Lower lobe of right lung (tissue), 2 donors: ENCODE data around the gene EVC. TPM values are rescaled to one million over a fixed set of nuclear protein-coding genes. Genes with fewer than 3 reads are reported as not detected.
"Not testable (repeated sequence)": the region's sequence is repeated elsewhere in the genome, so short reads cannot be mapped to it uniquely, and the experiment has no call there.

Source experiments
- ATAC-seq, 2 donors: fragments of 200-7000 bp; cut with Tn5 transposase; one replicate each; pipeline ENCODE4 v1.9.1; 2020 to 2022; ENCODE audit warnings: mild to moderate bottlenecking in 2 of 2, moderate library complexity in 2 of 2
- DNase-seq: peaks from one replicate; pipeline ENCODE4 v3.0.0-alpha.2; 2020
- H3K27ac ChIP-seq: fragments of 200-600 bp; one replicate; pipeline ENCODE4 v1.8.0; 2022
- H3K27me3 ChIP-seq: fragments of 200-600 bp; one replicate; pipeline ENCODE4 v1.8.0; 2022; ENCODE audit warnings: low read depth
- H3K36me3 ChIP-seq: fragments of 200-600 bp; one replicate; pipeline ENCODE4 v1.8.0; 2022; ENCODE audit warnings: mild to moderate bottlenecking
- H3K4me1 ChIP-seq: fragments of 200-600 bp; one replicate; pipeline ENCODE4 v1.8.0; 2022
- H3K4me3 ChIP-seq: fragments of 200-600 bp; one replicate; pipeline ENCODE4 v1.8.0; 2022; ENCODE audit warnings: mild to moderate bottlenecking
- H3K9me3 ChIP-seq: fragments of 200-600 bp; one replicate; pipeline ENCODE4 v1.8.0; 2022
- intact Hi-C: fragments of 100-400 bp; cut with DNase I; formaldehyde crosslinking; loops from one replicate; pipeline ENCODE4 v1.11.0; 2022
- total RNA-seq: library from RNA; stranded (reverse); fragmentation: NEBNext Ultra II Directional; extraction: Animal tissue kit (Norgen Biotek cat#: 25700); gene quantifications from one replicate; pipeline ENCODE4 v1.2.1, GENCODE V29; 2021
- TF ChIP-seq, protein P1 (sequence below): fragments of 200-600 bp; IDR thresholded peaks from one replicate; pipeline ENCODE4 v1.8.0; 2022; ENCODE audit warnings: antibody characterized with exemption, mild to moderate bottlenecking
- donor health status: DM: no; HTN: yes; CAD: no; lungs with severe emphysema.

Gene EVC
- total RNA-seq, 1 donor from 2014 or later, result 24.3 TPM

DNA sequence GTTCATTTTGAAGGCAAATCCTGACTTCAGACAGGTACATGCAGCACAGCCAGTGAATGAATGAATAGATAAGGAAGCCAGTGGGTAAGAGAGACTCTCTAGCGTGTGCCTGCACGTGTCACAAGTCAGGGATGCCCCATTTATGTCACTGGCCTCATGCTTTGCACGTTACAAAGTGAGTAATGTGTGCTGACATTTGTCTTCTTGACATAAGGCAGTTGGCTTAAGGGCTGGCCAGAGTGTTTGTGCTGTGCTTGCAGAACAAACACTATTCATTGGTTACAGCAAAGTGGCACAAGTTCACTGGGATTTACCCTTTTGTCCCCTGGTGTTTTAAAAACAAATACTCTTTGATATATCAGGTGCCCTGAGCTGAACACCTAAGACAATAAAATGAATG is 125.9 kb downstream of the EVC start:
- Histone ChIP-seq H3K4me1 (peaks cover 9% of the 10 kb centered on the region), H3K36me3 (no peaks in the 10 kb centered on the region), H3K4me3 (no peak overlapping the region), H3K9me3 (no peaks in the 10 kb centered on the region), H3K27me3 (no peaks in the 10 kb centered on the region), H3K27ac (no peak overlapping the region)
- ATAC-seq (no peak), DNase-seq (no peak)
- intact Hi-C loops, result no loop called here
- TF ChIP-seq, protein P1, sequence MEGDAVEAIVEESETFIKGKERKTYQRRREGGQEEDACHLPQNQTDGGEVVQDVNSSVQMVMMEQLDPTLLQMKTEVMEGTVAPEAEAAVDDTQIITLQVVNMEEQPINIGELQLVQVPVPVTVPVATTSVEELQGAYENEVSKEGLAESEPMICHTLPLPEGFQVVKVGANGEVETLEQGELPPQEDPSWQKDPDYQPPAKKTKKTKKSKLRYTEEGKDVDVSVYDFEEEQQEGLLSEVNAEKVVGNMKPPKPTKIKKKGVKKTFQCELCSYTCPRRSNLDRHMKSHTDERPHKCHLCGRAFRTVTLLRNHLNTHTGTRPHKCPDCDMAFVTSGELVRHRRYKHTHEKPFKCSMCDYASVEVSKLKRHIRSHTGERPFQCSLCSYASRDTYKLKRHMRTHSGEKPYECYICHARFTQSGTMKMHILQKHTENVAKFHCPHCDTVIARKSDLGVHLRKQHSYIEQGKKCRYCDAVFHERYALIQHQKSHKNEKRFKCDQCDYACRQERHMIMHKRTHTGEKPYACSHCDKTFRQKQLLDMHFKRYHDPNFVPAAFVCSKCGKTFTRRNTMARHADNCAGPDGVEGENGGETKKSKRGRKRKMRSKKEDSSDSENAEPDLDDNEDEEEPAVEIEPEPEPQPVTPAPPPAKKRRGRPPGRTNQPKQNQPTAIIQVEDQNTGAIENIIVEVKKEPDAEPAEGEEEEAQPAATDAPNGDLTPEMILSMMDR, result no peak

DNA sequence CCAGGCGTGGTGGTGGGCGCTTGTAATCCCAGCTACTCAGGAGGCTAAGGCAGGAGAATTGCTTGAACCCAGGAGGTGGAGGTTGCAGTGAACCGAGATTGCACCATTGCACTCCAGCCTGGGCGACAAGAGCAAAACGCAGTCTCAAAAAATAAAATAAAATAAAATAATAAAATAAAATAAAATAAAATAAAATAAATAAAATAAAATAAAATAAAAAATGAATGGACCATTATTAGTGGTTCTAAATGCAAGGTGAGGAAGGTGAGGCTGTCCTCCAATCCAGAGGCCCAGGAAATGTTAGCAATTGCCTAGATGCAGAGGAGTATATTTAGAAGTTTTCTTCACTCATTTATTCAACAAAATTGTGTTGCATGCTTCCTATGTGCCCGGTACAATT is 126.5 kb downstream of the EVC start:
- DNase-seq, H3K27me3 ChIP-seq, H3K4me3 ChIP-seq, intact Hi-C loops, ATAC-seq, H3K27ac ChIP-seq, H3K4me1 ChIP-seq, H3K36me3 ChIP-seq, H3K9me3 ChIP-seq: not testable (repeated sequence)

DNA sequence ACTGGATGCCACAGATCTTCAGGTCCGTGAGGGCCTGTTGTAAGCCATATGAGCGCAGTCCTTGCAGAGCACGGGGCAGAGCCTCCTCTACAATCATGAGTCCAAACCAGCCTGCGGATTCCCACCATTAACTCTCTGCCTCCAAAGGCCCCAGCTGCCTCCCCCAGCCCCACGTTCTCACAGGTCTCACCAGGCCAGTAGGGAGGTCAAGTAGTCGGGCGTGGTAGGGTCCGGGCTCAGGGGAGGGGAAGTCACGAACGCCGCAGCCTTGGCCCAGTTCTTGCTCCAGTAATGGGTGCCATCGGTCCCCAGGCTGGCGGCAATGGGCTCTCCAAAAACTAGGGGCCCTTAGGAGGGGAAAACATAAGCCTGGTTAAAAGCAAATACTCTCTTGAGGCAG is 128.3 kb downstream of the EVC start:
- no peaks in the 10 kb centered on the region for H3K9me3 ChIP-seq
- H3K4me3 ChIP-seq, result no peak overlapping the region
- DNase-seq (no peak), ATAC-seq (no peak)
- H3K4me1 ChIP-seq, result peaks cover 22% of the 10 kb centered on the region
- TF ChIP-seq, protein P1, result no peak
- H3K36me3 ChIP-seq, result no peaks in the 10 kb centered on the region
- no peaks in the 10 kb centered on the region for H3K27me3 ChIP-seq
- intact Hi-C loops, result no loop called here
- H3K27ac ChIP-seq, result peak overlapping the region; percentile 36

DNA sequence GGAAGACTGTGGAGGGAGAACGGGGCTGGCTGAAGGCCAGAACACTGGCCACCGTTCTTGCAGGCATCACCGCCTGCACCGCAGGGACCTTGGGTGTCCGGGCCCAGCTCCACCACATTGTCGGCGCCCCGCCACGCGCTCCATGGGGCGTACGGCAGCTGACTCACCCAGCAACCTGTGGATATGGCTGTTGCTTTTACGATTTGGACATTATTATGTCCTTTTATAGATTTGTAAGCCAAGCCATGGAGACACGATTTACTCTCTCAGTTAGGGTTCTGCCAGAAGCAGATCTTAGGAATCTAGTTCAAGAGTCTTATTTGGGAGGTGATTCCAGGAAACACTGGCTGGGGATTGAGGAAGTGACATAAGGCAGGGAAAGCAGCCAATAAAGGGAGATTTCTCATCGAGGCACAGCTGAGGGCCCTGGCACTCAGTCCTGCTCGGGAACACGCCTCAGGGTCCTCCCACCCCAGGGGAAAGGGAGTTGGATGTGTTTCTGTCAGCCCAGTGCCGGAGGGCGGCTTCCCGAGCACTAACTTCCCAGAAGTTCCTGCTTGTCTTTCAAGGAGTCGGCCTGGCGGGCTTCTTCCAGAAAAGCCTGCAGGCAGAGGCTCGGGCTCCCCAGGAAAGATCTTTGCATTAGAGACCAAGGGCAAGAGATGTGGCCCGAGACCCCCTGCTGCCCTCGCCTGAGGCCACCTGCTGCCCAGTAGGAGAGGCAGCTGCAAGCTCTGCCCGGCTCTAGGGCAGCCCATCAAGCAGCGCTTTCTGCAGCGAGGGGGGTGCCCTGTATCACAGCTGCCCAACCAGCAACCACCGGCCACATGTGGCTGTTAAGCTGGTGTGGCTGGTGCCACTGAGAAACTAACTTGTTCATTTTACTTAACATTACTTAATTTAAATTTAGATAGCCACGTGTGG is 129.0 kb downstream of the EVC start:
- TF ChIP-seq, protein P1, result no peak
- Histone ChIP-seq H3K27ac (peak overlapping the region; percentile 36), H3K4me1 (peaks cover 22% of the 10 kb centered on the region), H3K36me3 (no peaks in the 10 kb centered on the region), H3K4me3 (no peak overlapping the region), H3K9me3 (no peaks in the 10 kb centered on the region), H3K27me3 (no peaks in the 10 kb centered on the region)
- ATAC-seq (peak in 1 of 2 donors; percentile 59), DNase-seq (no peak)
- intact Hi-C loops, result no loop called here

DNA sequence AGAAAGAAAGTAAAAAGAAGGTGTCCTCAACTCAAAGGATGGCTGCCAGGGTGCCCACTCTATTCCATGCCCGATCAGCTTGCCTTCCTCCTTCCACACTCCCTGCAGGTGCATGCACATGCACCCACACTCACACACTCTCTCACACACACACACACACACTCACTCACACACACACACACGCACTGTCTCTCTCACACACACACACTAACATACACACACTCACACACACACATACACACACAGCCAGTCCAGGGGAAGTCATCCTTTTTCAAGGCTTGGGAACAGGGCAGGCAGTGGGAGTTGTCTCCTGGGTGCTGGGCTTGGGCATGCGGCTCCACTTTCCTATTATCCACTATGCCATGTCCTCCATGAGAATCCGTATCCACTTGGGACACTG is 131.5 kb downstream of the EVC start:
- no peak overlapping the region for H3K4me3 ChIP-seq
- no peaks in the 10 kb centered on the region for H3K9me3 ChIP-seq
- no peak overlapping the region for H3K27ac ChIP-seq
- no peaks in the 10 kb centered on the region for H3K27me3 ChIP-seq
- no peaks in the 10 kb centered on the region for H3K36me3 ChIP-seq
- intact Hi-C loops, result no loop called here
- peaks cover 22% of the 10 kb centered on the region for H3K4me1 ChIP-seq
- ATAC-seq, result no peak
- TF ChIP-seq, protein P1, result no peak
- DNase-seq, result no peak
